ENCODE results near the gene RGL1. TPM values are rescaled to one million over a fixed set of nuclear protein-coding genes. Genes with fewer than 3 reads are reported as not detected.

Gene RGL1
- total and polyA plus RNA-seq, 2 donors (not counting 3 experiments of a cell fraction or from before 2014, with no cell fraction given): 19.8 to 35.3 TPM

- Histone ChIP-seq H3K27ac (ENCODE audit: insufficient read depth, low read depth, low read length) (peak overlapping the region; percentile 77), H2AFZ (ENCODE audit: low read depth, low read length) (no peak overlapping the region), H4K20me1 (replicated peaks; ENCODE audit: control insufficient read depth, extremely low read depth, insufficient read depth, low read length) (no peaks in the 10 kb centered on the region), H3K4me1 (ENCODE audit: control insufficient read depth, extremely low read depth, insufficient read depth, low read length) (peaks cover 52% of the 10 kb centered on the region), H3K4me2 (ENCODE audit: insufficient read depth, low read length) (no peak overlapping the region), H3K4me3 (replicated peaks in 1 of 3; ENCODE audit: insufficient read depth in 1 of 3, low read depth in 1 of 3, low read length in 3 of 3) (no peak overlapping the region), H3K9me1 (replicated peaks; ENCODE audit: control insufficient read depth, extremely low read depth, insufficient read depth, low read length) (no peaks in the 10 kb centered on the region), H3K9ac (replicated peaks; ENCODE audit: extremely low read depth, insufficient read depth, low read length) (no peak overlapping the region), H3K79me2 (ENCODE audit: control insufficient read depth, insufficient read depth, low read length) (no peaks in the 10 kb centered on the region), H3K27me3 (ENCODE audit: control insufficient read depth in 2 of 2, insufficient read depth in 2 of 2, low read length in 2 of 2) (no peaks in the 10 kb centered on the region), H3K9me3 (replicated peaks; ENCODE audit: control insufficient read depth, insufficient read depth, low read length) (no peaks in the 10 kb centered on the region), H3K36me3 (ENCODE audit: control insufficient read depth in 2 of 2, extremely low read depth in 1 of 2, insufficient read depth in 2 of 2, low read length in 2 of 2) (peaks cover 7 to 8% of the 10 kb centered on the region in 2 experiments)
- POLR2A ChIA-PET: no interaction called here
- peak; percentile 21 for DNase-seq (ENCODE audit: low read depth, low spot score)
- intact Hi-C loops (cut with micrococcal nuclease): loop anchor here (2.0 kb wide), 3 partner anchors 35 to 75 kb away; partner anchors contain the start of gene RGL1
- dilution Hi-C loops (cut with MboI; ENCODE audit: extremely low pct_ligation_motif_present, low sequenced_read_pairs): no loop called here
- TF ChIP-seq MYC (IDR thresholded peaks at IDR 0.05; ENCODE audit: low read depth, low read length): no peak
- TF ChIP-seq GATA2 (IDR thresholded peaks at IDR 0.05; ENCODE audit: insufficient read depth, insufficient read length, low read depth, low read length): no peak
- no peak for TF ChIP-seq FOS (IDR thresholded peaks at IDR 0.05; ENCODE audit: borderline replicate concordance, insufficient read depth, low read length)
- TF ChIP-seq MAX (IDR thresholded peaks at IDR 0.05; ENCODE audit: insufficient read depth, insufficient read length): no peak
- no peak for TF ChIP-seq JUN (IDR thresholded peaks at IDR 0.05; ENCODE audit: borderline replicate concordance, insufficient read depth, insufficient read length, low read depth)
- no peak for TF ChIP-seq POLR2AphosphoS5 (IDR thresholded peaks at IDR 0.05; ENCODE audit: insufficient read depth, low read depth, low read length)
- no peak for TF ChIP-seq EZH2 (IDR thresholded peaks at IDR 0.05; ENCODE audit: borderline replicate concordance, low read depth, low read length, severe bottlenecking)
- TF ChIP-seq POLR2A (IDR thresholded peaks at IDR 0.05; ENCODE audit: low read depth, low read length): no peak
- TF ChIP-seq, protein P1, sequence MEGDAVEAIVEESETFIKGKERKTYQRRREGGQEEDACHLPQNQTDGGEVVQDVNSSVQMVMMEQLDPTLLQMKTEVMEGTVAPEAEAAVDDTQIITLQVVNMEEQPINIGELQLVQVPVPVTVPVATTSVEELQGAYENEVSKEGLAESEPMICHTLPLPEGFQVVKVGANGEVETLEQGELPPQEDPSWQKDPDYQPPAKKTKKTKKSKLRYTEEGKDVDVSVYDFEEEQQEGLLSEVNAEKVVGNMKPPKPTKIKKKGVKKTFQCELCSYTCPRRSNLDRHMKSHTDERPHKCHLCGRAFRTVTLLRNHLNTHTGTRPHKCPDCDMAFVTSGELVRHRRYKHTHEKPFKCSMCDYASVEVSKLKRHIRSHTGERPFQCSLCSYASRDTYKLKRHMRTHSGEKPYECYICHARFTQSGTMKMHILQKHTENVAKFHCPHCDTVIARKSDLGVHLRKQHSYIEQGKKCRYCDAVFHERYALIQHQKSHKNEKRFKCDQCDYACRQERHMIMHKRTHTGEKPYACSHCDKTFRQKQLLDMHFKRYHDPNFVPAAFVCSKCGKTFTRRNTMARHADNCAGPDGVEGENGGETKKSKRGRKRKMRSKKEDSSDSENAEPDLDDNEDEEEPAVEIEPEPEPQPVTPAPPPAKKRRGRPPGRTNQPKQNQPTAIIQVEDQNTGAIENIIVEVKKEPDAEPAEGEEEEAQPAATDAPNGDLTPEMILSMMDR (IDR thresholded peaks at IDR 0.05; ENCODE audit: extremely low read depth in 1 of 2, insufficient read depth in 1 of 2, low read depth in 1 of 2, low read length in 2 of 2): no peak
- BruUV-seq (replicated peaks): no TSS peak
- CTCF ChIA-PET: no interaction called here
- FAIRE-seq: no peak
Measured at GRCh38 chr1:183879966-183880365, 75.0 kb downstream of the RGL1 start.

Data from endothelial cell of umbilical vein (primary cell).